ENCODE data around the gene ZNF565. TPM values are rescaled to one million over a fixed set of nuclear protein-coding genes. Genes with fewer than 3 reads are reported as not detected.

The ZNF565 gene
- total RNA-seq, 1 experiment from 2014 or later, result 4.9 TPM

DNA sequence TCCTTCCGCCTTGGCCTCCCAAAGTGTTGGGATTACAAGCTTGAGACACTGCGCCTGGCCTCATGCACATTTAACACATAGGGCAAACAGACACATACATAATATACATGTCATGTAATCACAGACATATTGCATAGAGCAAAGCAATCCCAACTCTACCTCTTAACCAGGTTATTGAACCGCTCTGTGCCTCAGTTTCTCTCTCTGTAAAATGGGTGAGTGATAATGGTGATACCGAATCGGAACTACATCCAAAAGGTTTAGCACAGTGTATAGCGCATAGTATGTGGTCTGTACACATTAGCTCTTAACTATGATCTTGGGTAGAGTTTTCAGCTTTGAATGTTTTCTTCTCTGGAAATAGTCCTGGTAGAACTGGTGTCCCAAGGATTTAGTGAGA is 69.8 kb downstream of the ZNF565 start:
- intact Hi-C loops (cut with micrococcal nuclease; ENCODE audit: unreplicated experiment) (no loop called here), in situ Hi-C loops (cut with HindIII; ENCODE audit: low pct_unique_long_range_greater_than_20kb, low sequenced_read_pairs) (no loop called here)
- H3K27me3 ChIP-seq (ENCODE audit: control insufficient read depth, insufficient read depth, low read length), result no peaks in the 10 kb centered on the region
- ATAC-seq (no peak), DNase-seq (ENCODE audit: low read depth, low spot score) (no peak)
- peaks cover 17% of the 10 kb centered on the region for H3K36me3 ChIP-seq (ENCODE audit: control insufficient read depth, insufficient read depth, low read length)
- CTCF ChIA-PET, result no interaction called here
- peaks cover 7% of the 10 kb centered on the region; the same call in 1 of the 2 replicates for H3K4me1 ChIP-seq (ENCODE audit: control insufficient read depth, insufficient read depth, low read length)
- no peak overlapping the region for H3K27ac ChIP-seq (ENCODE audit: low read length)
- BruUV-seq (replicated peaks), result no TSS peak
- H3K4me3 ChIP-seq (ENCODE audit: low read depth in 2 of 2, low read length in 2 of 2), result no peak overlapping the region
- POLR2A ChIA-PET, result no interaction called here
- H3K9me3 ChIP-seq (ENCODE audit: control insufficient read depth, insufficient read depth, low read depth, low read length), result no peaks in the 10 kb centered on the region
- TF ChIP-seq POLR2AphosphoS5 (IDR thresholded peaks at IDR 0.05; ENCODE audit: low read depth, low read length) (no peak; the same call in 1 of the 2 replicates), SIN3A (IDR thresholded peaks at IDR 0.05; ENCODE audit: borderline replicate concordance, insufficient read depth, low read depth, low read length) (no peak)
- TF ChIP-seq, protein P1, sequence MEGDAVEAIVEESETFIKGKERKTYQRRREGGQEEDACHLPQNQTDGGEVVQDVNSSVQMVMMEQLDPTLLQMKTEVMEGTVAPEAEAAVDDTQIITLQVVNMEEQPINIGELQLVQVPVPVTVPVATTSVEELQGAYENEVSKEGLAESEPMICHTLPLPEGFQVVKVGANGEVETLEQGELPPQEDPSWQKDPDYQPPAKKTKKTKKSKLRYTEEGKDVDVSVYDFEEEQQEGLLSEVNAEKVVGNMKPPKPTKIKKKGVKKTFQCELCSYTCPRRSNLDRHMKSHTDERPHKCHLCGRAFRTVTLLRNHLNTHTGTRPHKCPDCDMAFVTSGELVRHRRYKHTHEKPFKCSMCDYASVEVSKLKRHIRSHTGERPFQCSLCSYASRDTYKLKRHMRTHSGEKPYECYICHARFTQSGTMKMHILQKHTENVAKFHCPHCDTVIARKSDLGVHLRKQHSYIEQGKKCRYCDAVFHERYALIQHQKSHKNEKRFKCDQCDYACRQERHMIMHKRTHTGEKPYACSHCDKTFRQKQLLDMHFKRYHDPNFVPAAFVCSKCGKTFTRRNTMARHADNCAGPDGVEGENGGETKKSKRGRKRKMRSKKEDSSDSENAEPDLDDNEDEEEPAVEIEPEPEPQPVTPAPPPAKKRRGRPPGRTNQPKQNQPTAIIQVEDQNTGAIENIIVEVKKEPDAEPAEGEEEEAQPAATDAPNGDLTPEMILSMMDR (IDR thresholded peaks at IDR 0.05), result no peak

DNA sequence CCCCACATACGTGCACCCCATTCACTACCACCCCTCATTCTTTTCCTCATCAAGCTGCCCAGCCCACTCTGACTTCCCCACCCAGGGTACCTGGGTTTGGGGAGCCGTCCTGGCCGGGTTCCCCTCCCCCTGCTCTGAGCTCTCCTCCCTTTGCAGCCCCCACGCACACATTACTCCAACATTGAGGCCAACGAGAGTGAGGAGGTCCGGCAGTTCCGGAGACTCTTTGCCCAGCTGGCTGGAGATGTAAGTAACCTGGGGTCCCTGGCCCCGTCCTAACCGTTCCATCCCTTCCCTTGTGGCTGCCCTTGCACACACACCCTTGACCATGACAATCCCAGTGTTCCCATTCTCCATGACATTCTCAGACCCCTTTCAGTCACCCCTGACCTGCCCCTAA is 72.0 kb downstream of the ZNF565 start:
- no peak for ATAC-seq
- Histone ChIP-seq H3K4me3 (ENCODE audit: low read depth in 2 of 2, low read length in 2 of 2) (no peak overlapping the region), H3K27ac (ENCODE audit: low read length) (no peak overlapping the region), H3K9me3 (ENCODE audit: control insufficient read depth, insufficient read depth, low read depth, low read length) (no peaks in the 10 kb centered on the region), H3K36me3 (ENCODE audit: control insufficient read depth, insufficient read depth, low read length) (peaks cover 17% of the 10 kb centered on the region), H3K4me1 (ENCODE audit: control insufficient read depth, insufficient read depth, low read length) (peaks cover 10% of the 10 kb centered on the region), H3K27me3 (ENCODE audit: control insufficient read depth, insufficient read depth, low read length) (no peaks in the 10 kb centered on the region)
- ChIA-PET CTCF (no interaction called here), POLR2A (interaction anchor here (0.6 kb wide), 1 partner anchor 46 kb away, joined by 3 read pairs; no protein-coding TSS in a partner anchor)
- no peak for DNase-seq (ENCODE audit: low read depth, low spot score)
- TF ChIP-seq POLR2AphosphoS5 (IDR thresholded peaks at IDR 0.05; ENCODE audit: low read depth, low read length), result no peak
- TF ChIP-seq, protein P1 (IDR thresholded peaks at IDR 0.05), result no peak
- TF ChIP-seq, protein P2, sequence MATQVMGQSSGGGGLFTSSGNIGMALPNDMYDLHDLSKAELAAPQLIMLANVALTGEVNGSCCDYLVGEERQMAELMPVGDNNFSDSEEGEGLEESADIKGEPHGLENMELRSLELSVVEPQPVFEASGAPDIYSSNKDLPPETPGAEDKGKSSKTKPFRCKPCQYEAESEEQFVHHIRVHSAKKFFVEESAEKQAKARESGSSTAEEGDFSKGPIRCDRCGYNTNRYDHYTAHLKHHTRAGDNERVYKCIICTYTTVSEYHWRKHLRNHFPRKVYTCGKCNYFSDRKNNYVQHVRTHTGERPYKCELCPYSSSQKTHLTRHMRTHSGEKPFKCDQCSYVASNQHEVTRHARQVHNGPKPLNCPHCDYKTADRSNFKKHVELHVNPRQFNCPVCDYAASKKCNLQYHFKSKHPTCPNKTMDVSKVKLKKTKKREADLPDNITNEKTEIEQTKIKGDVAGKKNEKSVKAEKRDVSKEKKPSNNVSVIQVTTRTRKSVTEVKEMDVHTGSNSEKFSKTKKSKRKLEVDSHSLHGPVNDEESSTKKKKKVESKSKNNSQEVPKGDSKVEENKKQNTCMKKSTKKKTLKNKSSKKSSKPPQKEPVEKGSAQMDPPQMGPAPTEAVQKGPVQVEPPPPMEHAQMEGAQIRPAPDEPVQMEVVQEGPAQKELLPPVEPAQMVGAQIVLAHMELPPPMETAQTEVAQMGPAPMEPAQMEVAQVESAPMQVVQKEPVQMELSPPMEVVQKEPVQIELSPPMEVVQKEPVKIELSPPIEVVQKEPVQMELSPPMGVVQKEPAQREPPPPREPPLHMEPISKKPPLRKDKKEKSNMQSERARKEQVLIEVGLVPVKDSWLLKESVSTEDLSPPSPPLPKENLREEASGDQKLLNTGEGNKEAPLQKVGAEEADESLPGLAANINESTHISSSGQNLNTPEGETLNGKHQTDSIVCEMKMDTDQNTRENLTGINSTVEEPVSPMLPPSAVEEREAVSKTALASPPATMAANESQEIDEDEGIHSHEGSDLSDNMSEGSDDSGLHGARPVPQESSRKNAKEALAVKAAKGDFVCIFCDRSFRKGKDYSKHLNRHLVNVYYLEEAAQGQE (IDR thresholded peaks at IDR 0.05; ENCODE audit: insufficient read depth in 1 of 2, low read depth in 2 of 2, low read length in 1 of 2), result no peak
- no peak for TF ChIP-seq TCF7L2 (IDR thresholded peaks at IDR 0.05; ENCODE audit: low read depth, low read length)
- no peak for TF ChIP-seq SIN3A (IDR thresholded peaks at IDR 0.05; ENCODE audit: borderline replicate concordance, insufficient read depth, low read depth, low read length)
- intact Hi-C loops (cut with micrococcal nuclease; ENCODE audit: unreplicated experiment) (no loop called here), in situ Hi-C loops (cut with HindIII; ENCODE audit: low pct_unique_long_range_greater_than_20kb, low sequenced_read_pairs) (no loop called here)
- BruUV-seq (replicated peaks), result no TSS peak

Measured in Panc1 (cell line).